Hematopoietic multipotent progenitor cell treated with erythropoietin and hydrocortisone succinate and interleukin-3 and kit ligand, for 8 days (in vitro differentiated cells): ENCODE measurements around the gene CTAG2.
"Not testable (repeated sequence)": the region's sequence is repeated elsewhere in the genome, so short reads cannot be mapped to it uniquely, and the experiment has no call there.

Source experiments
- DNase-seq: peaks from one replicate; pipeline ENCODE4 v3.0.0-alpha.2; 2015

The CTAG2 gene

DNA sequence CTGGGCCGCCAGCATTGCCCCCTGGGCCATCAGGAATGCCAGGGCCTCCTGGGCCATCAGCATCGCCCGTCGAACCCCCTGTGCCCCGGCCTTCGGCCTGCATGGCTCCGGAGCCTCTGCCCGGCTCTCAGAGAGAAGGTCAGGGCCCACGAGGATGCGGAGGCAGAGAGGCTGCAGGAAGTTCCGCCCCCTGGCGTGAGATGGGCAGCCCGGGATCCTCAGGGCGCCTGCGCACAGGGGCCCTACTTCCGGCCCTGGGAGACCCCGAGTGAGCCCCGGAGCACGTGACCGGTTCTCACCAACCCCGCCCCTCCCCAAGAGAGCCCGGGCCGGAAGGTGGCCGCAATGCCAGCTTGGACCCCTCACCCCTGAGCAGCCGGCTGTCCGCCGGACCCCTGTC, at the start of gene CTAG2:
CTAG2 (minus strand) TSS at position 167 of the 400 bp plus-strand sequence; CDS start at position 103, 64 bp downstream.
- DNase-seq: not testable (repeated sequence)

GRCh38 chrX:154698630-154699248, 45.4 kb upstream of the CTAG2 start:
- no peak for DNase-seq

DNA sequence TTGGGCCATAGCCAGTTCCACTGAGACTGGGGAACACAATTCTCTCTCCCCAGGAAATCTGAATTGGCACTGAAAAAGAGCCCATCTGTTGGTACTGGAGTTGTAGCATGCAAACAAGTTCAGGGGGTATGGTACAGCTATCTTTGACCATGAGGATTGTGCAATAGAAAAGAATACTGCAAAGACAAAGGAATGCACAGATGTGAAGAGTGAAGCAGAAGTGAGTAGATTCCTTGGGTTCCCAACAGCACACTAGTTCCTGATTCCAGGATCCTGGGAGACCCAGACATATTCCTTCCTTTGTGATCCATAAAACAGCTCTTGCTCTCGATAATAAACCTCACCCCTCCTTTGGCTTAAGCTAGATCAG, 43.3 kb upstream of the CTAG2 start:
- DNase-seq: no peak

DNA sequence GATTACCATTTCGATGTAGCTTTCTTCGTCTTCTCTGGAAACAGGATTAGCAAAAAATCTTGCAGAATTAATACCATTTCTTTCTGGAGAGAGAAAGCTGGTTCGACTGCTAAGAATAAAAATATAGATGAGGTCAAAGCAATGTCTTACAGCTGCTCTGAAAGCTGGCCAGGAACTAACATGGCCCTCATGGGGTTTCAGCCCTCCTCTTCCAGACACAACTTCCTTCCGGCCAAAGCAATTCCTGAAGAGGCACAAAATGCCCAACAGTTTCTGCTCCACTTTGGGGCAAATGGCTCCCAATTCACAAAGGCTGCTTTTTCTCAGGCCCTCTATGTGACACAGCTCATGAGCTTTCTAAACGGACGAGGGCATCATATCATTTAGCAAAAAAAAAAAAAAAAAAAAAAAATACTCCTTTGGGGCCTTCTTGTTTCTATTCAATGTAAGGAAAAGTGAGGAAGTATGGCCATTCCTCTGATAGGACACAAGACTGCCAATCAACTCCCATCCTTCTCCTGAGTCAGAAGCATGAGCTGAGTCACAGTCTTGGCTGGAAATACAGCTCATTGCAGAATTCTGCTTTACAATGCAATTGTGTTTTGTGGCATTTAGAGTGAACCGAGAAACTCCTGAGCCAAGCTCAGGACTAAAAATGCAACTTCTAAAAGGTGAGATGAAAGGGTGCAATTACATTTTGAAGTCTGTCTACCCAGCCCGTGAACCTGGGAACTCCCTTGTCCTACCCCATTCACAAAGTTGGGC, 42.7 kb upstream of the CTAG2 start:
- DNase-seq: no peak

DNA sequence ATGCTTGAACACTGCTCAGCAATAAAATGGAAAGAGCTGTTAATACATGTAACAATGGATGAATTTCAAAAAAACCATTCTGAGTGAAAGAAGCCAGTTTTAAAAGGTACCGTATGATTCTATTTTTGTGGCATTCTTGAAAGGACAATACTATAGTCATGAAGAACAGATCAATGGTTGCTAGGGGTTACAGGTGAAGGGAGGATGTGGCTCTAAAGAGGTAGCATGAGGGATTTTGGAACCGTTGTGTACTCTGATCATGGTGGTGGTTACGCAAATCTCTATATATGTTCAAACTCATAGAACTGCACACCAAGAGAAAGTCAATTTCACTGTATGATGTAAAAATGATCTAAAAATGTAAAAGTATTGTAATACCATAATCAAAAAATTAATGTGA, 40.0 kb upstream of the CTAG2 start:
- no peak for DNase-seq

- DNase-seq: not testable (repeated sequence)
These were observed 37.1 kb upstream of the CTAG2 start for GRCh38 chrX:154690438-154690837.

DNA sequence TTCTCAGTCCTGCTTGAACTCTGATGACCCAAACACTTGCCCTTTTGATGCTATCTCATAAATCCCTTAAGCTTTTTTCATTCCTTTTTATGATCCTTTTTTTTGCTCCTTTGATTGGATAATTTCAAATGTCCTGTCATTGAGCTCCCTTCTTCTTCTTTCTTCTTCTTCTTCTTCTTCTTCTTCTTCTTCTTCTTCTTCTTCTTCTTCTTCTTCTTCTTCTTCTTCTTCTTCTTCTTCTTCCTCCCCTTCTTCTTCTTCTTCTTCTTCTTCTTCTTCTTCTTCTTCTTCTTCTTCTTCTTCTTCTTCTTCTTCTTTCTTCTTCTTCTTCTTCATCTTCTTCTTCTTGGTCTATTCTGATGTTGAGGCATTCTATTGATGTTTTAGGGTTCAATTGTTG, 18.7 kb upstream of the CTAG2 start:
- not testable (repeated sequence) for DNase-seq

DNA sequence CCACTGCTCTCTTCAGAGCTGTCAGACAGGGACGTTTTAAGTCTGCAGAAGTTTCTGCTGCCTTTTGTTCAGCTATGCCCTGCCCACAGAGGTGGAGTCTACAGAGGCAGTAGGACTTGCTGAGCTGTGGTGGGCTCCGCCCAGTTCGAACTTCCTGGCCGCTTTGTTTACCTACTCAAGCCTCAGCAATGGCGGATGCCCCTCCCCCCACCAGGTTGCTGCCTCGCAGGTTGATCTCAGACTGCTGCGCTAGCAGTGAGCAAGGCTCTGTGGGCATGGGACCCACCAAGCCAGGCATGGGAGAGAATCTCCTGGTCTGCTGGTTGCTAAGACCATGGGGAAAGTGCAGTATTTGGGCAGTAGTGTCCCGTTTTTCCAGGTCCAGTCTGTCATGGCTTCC, 17.5 kb upstream of the CTAG2 start:
- not testable (repeated sequence) for DNase-seq

GRCh38 chrX:154661899-154662298, 8.5 kb upstream of the CTAG2 start:
- DNase-seq: no peak

GRCh38 chrX:154661170-154661569, 7.8 kb upstream of the CTAG2 start:
- no peak for DNase-seq

- no peak for DNase-seq
These were observed 7.2 kb upstream of the CTAG2 start for GRCh38 chrX:154660541-154660940.

DNA sequence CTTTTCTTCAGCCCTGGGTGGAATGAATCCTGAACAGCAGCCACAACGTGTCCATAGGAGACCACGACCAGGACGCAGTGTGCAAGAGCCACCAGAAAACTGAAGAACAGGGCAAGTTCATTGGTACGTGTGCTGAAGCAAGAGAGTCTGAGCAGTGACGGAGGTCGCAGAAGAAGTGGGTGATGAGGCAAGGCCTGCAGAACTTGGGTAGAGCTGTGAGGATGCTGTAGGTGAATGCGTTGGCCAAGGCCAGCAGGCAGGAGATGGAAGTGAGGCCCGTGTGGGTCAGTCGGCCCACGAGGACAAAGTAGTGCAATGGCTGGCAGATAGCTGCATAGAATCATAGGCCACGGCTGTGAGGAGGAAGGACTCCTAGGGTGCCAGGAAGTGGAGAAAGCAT, 5.6 kb upstream of the CTAG2 start:
- no peak for DNase-seq

- DNase-seq: no peak
These were observed 4.8 kb upstream of the CTAG2 start for GRCh38 chrX:154658187-154658586.

DNA sequence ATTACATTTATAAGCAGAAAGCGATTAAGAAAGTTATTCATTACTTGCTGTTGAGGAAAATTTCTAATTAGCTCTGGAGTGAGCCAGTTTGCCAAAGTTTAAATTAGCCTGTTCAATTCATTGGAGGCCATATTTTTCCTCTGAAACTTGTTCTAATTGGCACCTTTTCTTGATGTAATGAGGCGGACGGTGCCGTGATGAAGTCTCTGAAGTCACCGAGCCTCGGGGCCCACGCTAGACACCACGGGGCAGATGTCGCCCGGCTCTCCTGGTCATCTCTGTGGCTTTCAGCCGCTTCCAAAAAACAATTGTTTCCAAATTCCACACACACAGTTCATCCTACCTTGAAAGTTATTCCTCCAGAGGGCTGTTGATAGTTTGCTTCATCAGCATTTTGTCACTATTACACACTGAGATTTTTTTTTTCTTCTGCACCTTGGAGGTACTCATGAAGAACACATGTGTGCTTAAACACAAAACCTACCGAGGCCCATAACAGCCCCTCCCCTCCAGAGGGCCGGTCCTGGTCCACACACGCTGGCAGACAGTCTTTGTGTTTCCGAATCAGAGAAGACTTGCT, 3.9 kb upstream of the CTAG2 start:
- no peak for DNase-seq

- no peak for DNase-seq
These were observed 2.4 kb upstream of the CTAG2 start for GRCh38 chrX:154655786-154656185.

- no peak for DNase-seq
These were observed 2.0 kb upstream of the CTAG2 start for GRCh38 chrX:154655346-154655745.

GRCh38 chrX:154654925-154655324, 1.5 kb upstream of the CTAG2 start:
- no peak for DNase-seq

GRCh38 chrX:154654372-154654771, 993 bp upstream of the CTAG2 start:
- no peak for DNase-seq

DNA sequence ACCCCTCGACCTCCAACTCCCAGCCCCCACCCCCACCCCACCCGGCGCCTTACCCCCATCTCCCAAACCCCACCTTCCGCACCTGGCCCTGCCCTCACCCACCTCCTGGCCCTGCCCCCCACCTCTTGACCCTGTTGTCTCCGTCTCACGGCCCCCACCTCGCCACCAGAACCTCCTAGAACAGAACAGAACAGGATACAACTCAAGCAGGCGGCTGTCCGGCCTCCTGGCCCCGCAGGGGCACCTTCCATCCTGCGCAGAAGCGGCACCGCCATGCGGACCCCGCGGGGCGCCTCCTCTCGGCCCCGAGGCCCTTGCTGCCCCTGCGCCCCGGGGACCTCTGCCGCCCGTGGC, 354 bp downstream of the CTAG2 start:
- DNase-seq: no peak

DNA sequence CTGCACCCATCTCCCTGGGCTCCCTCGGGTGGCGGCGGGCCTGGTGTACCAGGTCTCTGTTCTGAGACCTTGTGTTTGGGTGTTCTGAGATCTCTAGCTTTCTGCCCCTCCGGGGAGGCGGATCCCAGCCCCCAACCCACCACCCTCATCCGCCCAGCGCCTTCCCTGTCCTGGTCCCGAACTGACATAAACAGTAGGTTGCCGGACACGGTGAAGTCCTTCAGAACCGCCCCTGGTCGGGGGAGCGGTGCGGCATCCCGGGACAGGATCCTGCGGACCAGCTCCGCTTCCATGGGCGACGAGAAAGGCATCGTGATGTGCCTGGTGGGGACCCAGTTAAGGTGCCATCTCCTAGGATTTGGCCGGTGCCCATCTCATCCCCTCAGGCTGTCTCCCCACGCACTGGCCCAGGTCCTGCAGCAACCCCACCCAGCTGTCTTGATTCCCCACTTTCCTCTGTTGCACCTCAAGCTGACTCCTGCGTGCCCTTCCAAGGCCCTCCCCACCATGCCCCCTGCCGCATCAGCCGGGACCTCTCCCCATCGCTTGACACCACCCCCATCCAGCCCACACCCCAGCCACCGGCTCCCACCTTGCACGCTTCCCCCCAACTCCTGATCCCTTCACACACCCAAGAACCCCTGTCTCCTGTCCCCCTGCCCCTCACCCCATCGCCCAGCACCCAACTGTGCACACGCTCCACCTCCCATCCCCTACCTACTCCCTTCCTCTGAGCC, 900 bp downstream of the CTAG2 start:
- DNase-seq: no peak

GRCh38 chrX:154650221-154650510, 3.2 kb downstream of the CTAG2 start:
- no peak for DNase-seq

DNA sequence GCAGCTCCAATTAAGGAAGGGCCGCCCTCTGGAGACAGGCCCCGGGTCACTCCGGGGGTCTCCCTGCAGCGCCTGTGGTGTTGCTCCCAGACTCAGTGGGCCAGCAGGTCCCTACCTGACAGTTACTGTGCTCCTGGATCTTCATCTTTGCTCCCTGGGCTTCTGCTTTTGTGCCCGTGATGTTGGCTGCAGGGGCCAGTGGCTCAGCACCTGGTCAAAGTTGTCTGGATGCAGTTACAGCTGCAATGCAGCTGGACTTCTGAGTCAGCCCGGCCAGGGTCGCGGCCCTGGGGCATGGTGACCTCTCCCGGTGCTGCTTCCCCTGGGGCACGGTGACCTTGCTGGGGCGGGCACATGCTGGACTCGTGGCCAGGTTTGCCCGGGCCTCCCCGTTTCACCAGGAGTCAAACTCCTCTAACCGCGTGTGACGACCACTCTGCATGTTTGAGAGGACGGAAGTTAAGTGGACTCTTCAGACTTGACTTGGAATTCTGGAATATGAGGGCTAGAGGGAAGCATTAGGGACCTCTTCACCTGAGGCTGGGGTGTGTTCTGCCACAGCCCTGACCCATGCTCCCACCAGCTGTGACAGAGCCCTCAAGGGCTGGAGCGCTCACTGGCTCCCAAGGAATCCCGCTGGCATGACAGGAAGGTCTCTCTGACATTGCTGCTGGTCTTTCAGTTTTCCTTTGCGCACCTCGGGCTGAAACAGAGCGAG, 3.7 kb downstream of the CTAG2 start:
- no peak for DNase-seq

DNA sequence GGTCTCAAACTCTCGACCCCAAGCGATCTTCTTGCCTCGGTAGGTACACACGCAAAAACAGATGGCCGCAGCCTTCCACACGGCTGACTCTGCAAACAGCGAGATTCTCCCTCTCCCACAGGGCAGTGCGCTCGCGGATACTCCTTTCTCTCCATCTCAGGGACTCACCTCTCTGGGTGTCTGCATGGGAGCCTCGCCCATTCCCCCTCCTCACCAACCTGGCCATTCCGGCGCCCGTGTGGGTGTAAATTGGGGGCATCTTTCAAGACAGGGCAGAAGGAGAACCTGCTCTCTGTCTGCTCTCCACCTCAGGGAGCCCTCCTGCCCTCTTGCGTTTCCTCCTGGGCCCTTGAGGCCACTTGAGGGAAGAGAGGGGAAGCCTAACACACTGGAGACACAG, 4.4 kb downstream of the CTAG2 start:
- no peak for DNase-seq
